GM12875 (cell line): Measurements from ENCODE around the gene ADGRA3.

ENCODE experiments used
- H3K4me3 ChIP-seq: one replicate; pipeline ENCODE4 v1.5.1; 2011; ENCODE audit warnings: low read depth, low read length, control low read depth
- CTCF ChIP-seq: IDR thresholded peaks from 2 replicates; pipeline ENCODE4 v1.5.1; 2011; ENCODE audit warnings: low read depth, mild to moderate bottlenecking, control low read depth, inconsistent platforms, low read length, moderate library complexity, borderline replicate concordance; ENCODE audit not compliant: insufficient read depth

Gene ADGRA3

GRCh38 chr4:22474636-22475310 lies 41.1 kb downstream of the ADGRA3 start:
- no peak for TF ChIP-seq CTCF
- no peak overlapping the region for H3K4me3 ChIP-seq

GRCh38 chr4:22473268-22473667 lies 42.6 kb downstream of the ADGRA3 start:
- no peak overlapping the region for H3K4me3 ChIP-seq
- TF ChIP-seq CTCF, result no peak

- H3K4me3 ChIP-seq, result no peak overlapping the region
- no peak for TF ChIP-seq CTCF
These were observed 43.8 kb downstream of the ADGRA3 start for GRCh38 chr4:22471999-22472461.

- H3K4me3 ChIP-seq, result no peak overlapping the region
- no peak for TF ChIP-seq CTCF
These were observed 44.4 kb downstream of the ADGRA3 start for GRCh38 chr4:22471419-22471818.

GRCh38 chr4:22466581-22466980 lies 49.3 kb downstream of the ADGRA3 start:
- H3K4me3 ChIP-seq, result no peak overlapping the region
- TF ChIP-seq CTCF, result no peak

GRCh38 chr4:22465996-22466395 lies 49.9 kb downstream of the ADGRA3 start:
- no peak for TF ChIP-seq CTCF

GRCh38 chr4:22465349-22465748 lies 50.5 kb downstream of the ADGRA3 start:
- TF ChIP-seq CTCF, result no peak
- no peak overlapping the region for H3K4me3 ChIP-seq

More at GRCh38 chr4:22465996-22466395, 49.9 kb downstream of the ADGRA3 start:
- H3K4me3 ChIP-seq, result no peak overlapping the region
